Natural killer cell (primary cell): ENCODE measurements around the gene MRPS27. TPM values are rescaled to one million over a fixed set of nuclear protein-coding genes. Genes with fewer than 3 reads are reported as not detected.

Experiments
- ATAC-seq, 3 donors: fragments of 150-1000 bp in 2 of 3; fragments of 200-7000 bp in 1 of 3; cut with Tn5 transposase; 1 replicate in 1 of 3; 2 replicates in 2 of 3; pipeline ENCODE4 v1.10.0; 2021; ENCODE audit warnings: mild to moderate bottlenecking in 2 of 3, moderate library complexity in 2 of 3
- DNase-seq, 2 donors: peaks; one replicate each; pipeline versions ENCODE4 v3.0.0 to v3.0.0-alpha.2; 2013 to 2021; ENCODE audit warnings: mixed read lengths in 1 of 2
- H3K27ac ChIP-seq: one replicate; pipeline ENCODE4 v1.5.1; 2013; ENCODE audit warnings: mild to moderate bottlenecking, low read length
- H3K27me3 ChIP-seq: one replicate; pipeline ENCODE4 v1.6.1; 2013; ENCODE audit warnings: low read length; ENCODE audit not compliant: control insufficient read depth, insufficient read depth
- H3K36me3 ChIP-seq: one replicate; pipeline ENCODE4 v1.6.1; 2013; ENCODE audit warnings: low read length; ENCODE audit not compliant: control insufficient read depth, insufficient read depth
- H3K4me1 ChIP-seq: one replicate; pipeline ENCODE4 v1.6.1; 2013; ENCODE audit warnings: low read length; ENCODE audit not compliant: control insufficient read depth, insufficient read depth
- H3K4me3 ChIP-seq: one replicate; pipeline ENCODE4 v1.5.1; 2013; ENCODE audit warnings: low read length
- H3K9me3 ChIP-seq: one replicate; pipeline ENCODE4 v1.6.1; 2013; ENCODE audit warnings: low read length; ENCODE audit not compliant: control insufficient read depth, insufficient read depth
- H3K27ac Mint-ChIP-seq, 2 donors: one replicate each; pipeline ENCODE4 v1.8.0; 2022; ENCODE audit warnings: mild to moderate bottlenecking in 2 of 2, mixed read lengths in 2 of 2, moderate library complexity in 1 of 2
- H3K27me3 Mint-ChIP-seq, 2 donors: one replicate each; pipeline ENCODE4 v1.8.0; 2022; ENCODE audit warnings: low read depth in 2 of 2, mixed read lengths in 2 of 2
- H3K36me3 Mint-ChIP-seq: one replicate; pipeline ENCODE4 v1.8.0; 2022; ENCODE audit warnings: mixed read lengths
- H3K4me1 Mint-ChIP-seq, 2 donors: one replicate each; pipeline ENCODE4 v1.8.0; 2022; ENCODE audit warnings: mixed read lengths in 2 of 2
- H3K4me3 Mint-ChIP-seq: one replicate; pipeline ENCODE4 v1.8.0; 2022; ENCODE audit warnings: mild to moderate bottlenecking, moderate library complexity, mixed read lengths
- H3K9me3 Mint-ChIP-seq, 2 donors: one replicate each; pipeline ENCODE4 v1.8.0; 2022; ENCODE audit warnings: mixed read lengths in 2 of 2
- WGBS: methylation state at CpG from one replicate; pipeline ENCODE4 v1.1.7; 2013; ENCODE audit warnings: missing lambda C conversion rate; ENCODE audit not compliant: insufficient coverage; 5-methylcytosine and 5-hydroxymethylcytosine counted together
- intact Hi-C: fragments of 100-400 bp; cut with micrococcal nuclease; formaldehyde crosslinking; loops from one replicate; pipeline ENCODE4 v1.14.2; 2022
- total RNA-seq, 4 donors: library from RNA; stranded (reverse); fragments of 120-200 nt in 1 of 4; gene quantifications; one replicate each; pipeline versions ENCODE4 v1.2.3 to v1.2.4, GENCODE V29; 2013 to 2022
- TF ChIP-seq, protein P1 (sequence below): fragments of 200-600 bp; IDR thresholded peaks from one replicate; pipeline ENCODE4 v1.8.0; 2022; ENCODE audit warnings: antibody characterized with exemption

Gene MRPS27
- total RNA-seq, 3 donors from 2014 or later (not counting 1 experiment from before 2014, with no cell fraction given): 25.5 to 36.5 (median 36.3) TPM

DNA sequence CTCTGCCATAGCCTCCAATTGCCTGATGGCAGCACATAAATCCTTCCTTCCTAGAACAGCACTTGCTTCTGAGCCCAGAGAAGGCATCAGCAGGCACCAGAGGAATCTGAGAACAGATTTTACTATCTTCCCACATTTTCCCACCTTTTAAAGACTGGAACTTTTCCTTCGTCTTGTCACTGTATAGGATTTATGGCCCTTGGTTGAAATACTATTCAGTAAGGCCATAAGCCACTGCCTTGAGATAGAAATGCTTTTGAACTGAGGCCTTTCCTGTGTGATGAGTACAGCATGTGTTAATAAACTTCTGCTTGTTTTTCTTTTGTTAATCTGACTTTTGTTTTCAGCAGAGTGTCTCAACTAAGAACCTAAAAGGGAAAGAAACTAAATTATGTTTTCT is 84.3 kb downstream of the MRPS27 start:
- Mint-ChIP-seq H3K9me3 (no peaks in the 10 kb centered on the region), H3K36me3 (peaks cover 15% of the 10 kb centered on the region), H3K27me3 (peaks cover 6 to 7% of the 10 kb centered on the region in 2 donors), H3K4me3 (peak overlapping the region; percentile 28), H3K4me1 (peaks cover 46 to 52% of the 10 kb centered on the region in 2 donors), H3K27ac (peak overlapping the region; percentile 33 to 89)
- TF ChIP-seq, protein P1, sequence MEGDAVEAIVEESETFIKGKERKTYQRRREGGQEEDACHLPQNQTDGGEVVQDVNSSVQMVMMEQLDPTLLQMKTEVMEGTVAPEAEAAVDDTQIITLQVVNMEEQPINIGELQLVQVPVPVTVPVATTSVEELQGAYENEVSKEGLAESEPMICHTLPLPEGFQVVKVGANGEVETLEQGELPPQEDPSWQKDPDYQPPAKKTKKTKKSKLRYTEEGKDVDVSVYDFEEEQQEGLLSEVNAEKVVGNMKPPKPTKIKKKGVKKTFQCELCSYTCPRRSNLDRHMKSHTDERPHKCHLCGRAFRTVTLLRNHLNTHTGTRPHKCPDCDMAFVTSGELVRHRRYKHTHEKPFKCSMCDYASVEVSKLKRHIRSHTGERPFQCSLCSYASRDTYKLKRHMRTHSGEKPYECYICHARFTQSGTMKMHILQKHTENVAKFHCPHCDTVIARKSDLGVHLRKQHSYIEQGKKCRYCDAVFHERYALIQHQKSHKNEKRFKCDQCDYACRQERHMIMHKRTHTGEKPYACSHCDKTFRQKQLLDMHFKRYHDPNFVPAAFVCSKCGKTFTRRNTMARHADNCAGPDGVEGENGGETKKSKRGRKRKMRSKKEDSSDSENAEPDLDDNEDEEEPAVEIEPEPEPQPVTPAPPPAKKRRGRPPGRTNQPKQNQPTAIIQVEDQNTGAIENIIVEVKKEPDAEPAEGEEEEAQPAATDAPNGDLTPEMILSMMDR: no peak
- ATAC-seq (peak in 1 of 3 donors; percentile 5), DNase-seq (no peak)
- no CpG with 5 or more reads among the region's 1 CpG for WGBS
- peaks cover 15% of the 10 kb centered on the region for H3K4me1 ChIP-seq
- intact Hi-C loops: loop anchor here (10.0 kb wide), 1 partner anchor 631 kb away; no protein-coding TSS in a partner anchor
- H3K27ac ChIP-seq: no peak overlapping the region
- H3K9me3 ChIP-seq: no peaks in the 10 kb centered on the region
- H3K4me3 ChIP-seq: no peak overlapping the region
- peaks cover 11% of the 10 kb centered on the region for H3K36me3 ChIP-seq
- H3K27me3 ChIP-seq: peaks cover 3% of the 10 kb centered on the region

DNA sequence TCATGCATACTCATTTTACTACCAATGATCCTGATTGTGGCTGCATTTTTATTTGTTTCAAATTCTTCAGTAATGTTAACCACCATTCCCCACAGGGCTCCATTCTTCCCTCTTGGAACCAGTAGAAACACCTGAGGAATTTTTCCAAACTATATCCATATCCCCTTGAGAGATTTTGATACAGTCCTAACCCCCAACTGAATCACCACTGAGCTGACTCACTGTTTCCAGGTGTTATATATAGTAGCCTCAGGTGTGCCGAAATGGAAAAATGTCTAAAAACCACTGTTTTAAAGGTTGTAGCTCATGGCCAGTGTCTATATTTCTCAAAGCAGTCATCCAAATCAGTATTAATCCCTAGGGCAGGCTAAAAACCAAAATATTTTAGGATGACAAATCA is 85.2 kb downstream of the MRPS27 start:
- H3K4me1 Mint-ChIP-seq: peaks cover 52 to 53% of the 10 kb centered on the region in 2 donors
- Histone ChIP-seq H3K36me3 (peaks cover 11% of the 10 kb centered on the region), H3K9me3 (no peaks in the 10 kb centered on the region), H3K27me3 (peaks cover 3% of the 10 kb centered on the region), H3K27ac (no peak overlapping the region), H3K4me1 (peaks cover 15% of the 10 kb centered on the region), H3K4me3 (no peak overlapping the region)
- peak overlapping the region; percentile 33 to 89 for H3K27ac Mint-ChIP-seq
- intact Hi-C loops: loop anchor here (1.0 to 10.0 kb wide), 2 partner anchors 73 to 630 kb away; no protein-coding TSS in a partner anchor
- H3K36me3 Mint-ChIP-seq: peaks cover 21% of the 10 kb centered on the region
- TF ChIP-seq, protein P1: no peak
- ATAC-seq (no peak), DNase-seq (no peak)
- peak overlapping the region; percentile 78 for H3K4me3 Mint-ChIP-seq
- peaks cover 13 to 14% of the 10 kb centered on the region in 2 donors for H3K27me3 Mint-ChIP-seq
- WGBS: 89% methylated on average over 1 of the region's 1 CpG
- H3K9me3 Mint-ChIP-seq: no peaks in the 10 kb centered on the region

DNA sequence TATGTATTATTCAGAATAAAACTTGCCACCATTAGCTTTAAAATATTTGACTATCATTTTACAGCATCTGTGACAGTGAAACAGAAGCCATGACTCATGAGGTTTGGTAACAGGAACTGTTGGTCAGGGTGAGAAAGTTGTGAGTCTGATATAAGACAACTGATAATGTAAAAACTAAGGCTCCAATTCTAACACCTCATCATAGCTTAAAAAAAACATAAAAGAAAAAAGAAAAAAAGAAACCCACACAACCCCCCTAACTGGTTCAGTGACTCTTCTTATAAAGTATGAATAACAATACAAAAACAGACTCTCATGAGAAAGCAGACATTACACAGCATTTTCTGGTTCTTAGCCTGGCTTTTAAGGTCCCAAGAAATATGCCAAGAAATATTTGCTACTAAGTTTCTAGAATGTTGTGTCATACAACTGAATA is 85.8 kb downstream of the MRPS27 start:
- Mint-ChIP-seq H3K27me3 (peaks cover 14 to 16% of the 10 kb centered on the region in 2 donors), H3K36me3 (peaks cover 21% of the 10 kb centered on the region), H3K27ac (peak overlapping the region; percentile 33 to 89), H3K4me3 (peak overlapping the region; percentile 78), H3K9me3 (no peaks in the 10 kb centered on the region), H3K4me1 (peaks cover 52 to 53% of the 10 kb centered on the region in 2 donors)
- intact Hi-C loops: loop anchor here (1.0 to 10.0 kb wide), 2 partner anchors 74 to 629 kb away; no protein-coding TSS in a partner anchor
- Histone ChIP-seq H3K4me1 (peaks cover 15% of the 10 kb centered on the region), H3K9me3 (no peaks in the 10 kb centered on the region), H3K4me3 (no peak overlapping the region), H3K36me3 (peaks cover 11% of the 10 kb centered on the region), H3K27me3 (peaks cover 3% of the 10 kb centered on the region), H3K27ac (no peak overlapping the region)
- DNase-seq (peak; percentile 18 to 81), ATAC-seq (peak; percentile 85 to 94 (median 94))
- TF ChIP-seq, protein P1: no peak

DNA sequence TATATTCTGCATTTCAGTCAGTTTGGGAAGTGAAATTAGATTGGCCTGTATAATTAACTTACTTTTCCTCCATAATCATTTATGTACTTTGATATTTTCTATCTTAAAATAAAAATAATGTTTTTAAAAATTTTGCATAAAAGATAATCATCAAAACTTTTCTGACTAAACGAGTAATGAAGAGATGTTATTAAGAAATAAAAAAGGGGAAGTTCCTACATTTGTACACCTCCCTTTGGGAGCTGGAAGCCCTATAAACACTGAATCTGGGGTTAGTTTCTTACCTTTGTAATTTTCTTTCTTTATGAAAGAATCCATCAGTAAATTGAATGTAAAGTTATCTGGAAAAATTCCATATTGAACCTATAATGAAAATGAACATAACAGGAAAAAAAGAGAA is 86.2 kb downstream of the MRPS27 start:
- H3K9me3 ChIP-seq: no peaks in the 10 kb centered on the region
- H3K4me1 Mint-ChIP-seq: peaks cover 52 to 53% of the 10 kb centered on the region in 2 donors
- H3K4me3 Mint-ChIP-seq: peak overlapping the region; percentile 78
- TF ChIP-seq, protein P1: no peak
- H3K9me3 Mint-ChIP-seq: no peaks in the 10 kb centered on the region
- WGBS: no CpG with 5 or more reads among the region's 1 CpG
- H3K27me3 Mint-ChIP-seq: peaks cover 14 to 16% of the 10 kb centered on the region in 2 donors
- H3K27ac Mint-ChIP-seq: peak overlapping the region; percentile 33 to 89
- peak in 2 of 3 donors; percentile 5 to 6 for ATAC-seq
- intact Hi-C loops: loop anchor here (1.0 to 10.0 kb wide), 2 partner anchors 74 to 629 kb away; no protein-coding TSS in a partner anchor
- peaks cover 21% of the 10 kb centered on the region for H3K36me3 Mint-ChIP-seq
- H3K4me3 ChIP-seq: no peak overlapping the region
- H3K27me3 ChIP-seq: peaks cover 3% of the 10 kb centered on the region
- peaks cover 11% of the 10 kb centered on the region for H3K36me3 ChIP-seq
- no peak for DNase-seq
- H3K27ac ChIP-seq: no peak overlapping the region
- H3K4me1 ChIP-seq: peaks cover 15% of the 10 kb centered on the region
